Subcutaneous adipose tissue (tissue), 4 donors: ENCODE results near the gene C19orf81. TPM values are rescaled to one million over a fixed set of nuclear protein-coding genes. Genes with fewer than 3 reads are reported as not detected.

Source experiments
- total RNA-seq, 4 donors: library from RNA; depleted of rRNA; stranded (reverse); fragments of >200 nt; gene quantifications; one replicate each; pipeline ENCODE4 v1.1.0, GENCODE V29; 2016
- TF ChIP-seq, protein P1 (sequence below): fragments of 450-650 bp; IDR thresholded peaks from one replicate; pipeline ENCODE4 v1.5.1; 2016; ENCODE audit warnings: low read depth, mild to moderate bottlenecking, control low read depth, antibody characterized with exemption, moderate library complexity

Gene C19orf81
- total RNA-seq = 1 to 10 TPM in 1 of 4 donors, not detected in 3; 1.9 TPM

DNA sequence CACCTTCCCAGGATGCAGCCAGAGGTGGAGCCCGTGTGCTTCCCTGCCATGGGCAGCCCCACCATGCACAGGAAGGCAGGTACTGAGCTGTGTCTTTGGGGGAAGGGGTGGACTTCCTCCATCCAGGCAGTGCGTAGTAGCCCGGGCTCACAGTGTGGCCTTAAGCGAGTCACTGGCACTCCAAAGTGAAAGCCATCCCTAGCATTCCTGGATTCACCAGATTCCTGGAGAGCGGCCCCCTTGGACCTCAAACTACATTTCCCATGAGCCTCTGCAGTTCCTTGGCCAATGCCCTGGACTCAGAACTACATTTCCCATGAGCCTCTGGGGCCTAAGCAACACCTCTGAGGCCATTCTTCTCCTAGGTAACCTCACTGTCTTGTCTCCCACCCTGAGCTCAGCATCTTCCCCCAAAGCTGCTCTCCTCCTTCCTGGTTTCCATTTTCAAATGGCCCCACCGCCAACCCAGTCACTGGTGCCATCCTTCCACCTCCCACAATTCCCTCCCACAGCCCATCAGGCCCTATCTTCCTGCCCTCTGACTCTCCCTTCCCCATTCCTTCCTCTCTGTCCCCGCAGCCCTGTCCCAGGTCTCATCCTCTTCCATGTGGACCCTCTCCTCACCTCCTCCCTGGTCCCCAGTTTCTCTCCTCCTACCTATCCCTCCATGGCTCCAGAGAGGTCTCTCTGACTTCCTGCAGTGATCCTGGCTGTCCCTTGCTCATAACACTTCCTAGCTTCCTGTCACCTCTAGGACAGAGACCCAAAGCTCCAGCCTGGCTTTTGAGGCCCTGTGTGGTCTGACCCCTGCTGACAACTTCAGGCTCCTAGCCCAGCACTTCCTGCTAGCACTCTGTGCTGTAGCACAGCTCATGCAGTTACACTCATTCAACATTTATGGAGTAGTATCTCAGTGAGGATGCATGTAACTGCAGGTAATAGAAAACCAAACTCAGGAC is at the start of gene C19orf81:
Gene C19orf81, plus strand, starts transcription at position 13 of the 959 bp plus-strand sequence. Its CDS starts 0 bp downstream, at position 13.
- TF ChIP-seq, protein P1, sequence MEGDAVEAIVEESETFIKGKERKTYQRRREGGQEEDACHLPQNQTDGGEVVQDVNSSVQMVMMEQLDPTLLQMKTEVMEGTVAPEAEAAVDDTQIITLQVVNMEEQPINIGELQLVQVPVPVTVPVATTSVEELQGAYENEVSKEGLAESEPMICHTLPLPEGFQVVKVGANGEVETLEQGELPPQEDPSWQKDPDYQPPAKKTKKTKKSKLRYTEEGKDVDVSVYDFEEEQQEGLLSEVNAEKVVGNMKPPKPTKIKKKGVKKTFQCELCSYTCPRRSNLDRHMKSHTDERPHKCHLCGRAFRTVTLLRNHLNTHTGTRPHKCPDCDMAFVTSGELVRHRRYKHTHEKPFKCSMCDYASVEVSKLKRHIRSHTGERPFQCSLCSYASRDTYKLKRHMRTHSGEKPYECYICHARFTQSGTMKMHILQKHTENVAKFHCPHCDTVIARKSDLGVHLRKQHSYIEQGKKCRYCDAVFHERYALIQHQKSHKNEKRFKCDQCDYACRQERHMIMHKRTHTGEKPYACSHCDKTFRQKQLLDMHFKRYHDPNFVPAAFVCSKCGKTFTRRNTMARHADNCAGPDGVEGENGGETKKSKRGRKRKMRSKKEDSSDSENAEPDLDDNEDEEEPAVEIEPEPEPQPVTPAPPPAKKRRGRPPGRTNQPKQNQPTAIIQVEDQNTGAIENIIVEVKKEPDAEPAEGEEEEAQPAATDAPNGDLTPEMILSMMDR = no peak

DNA sequence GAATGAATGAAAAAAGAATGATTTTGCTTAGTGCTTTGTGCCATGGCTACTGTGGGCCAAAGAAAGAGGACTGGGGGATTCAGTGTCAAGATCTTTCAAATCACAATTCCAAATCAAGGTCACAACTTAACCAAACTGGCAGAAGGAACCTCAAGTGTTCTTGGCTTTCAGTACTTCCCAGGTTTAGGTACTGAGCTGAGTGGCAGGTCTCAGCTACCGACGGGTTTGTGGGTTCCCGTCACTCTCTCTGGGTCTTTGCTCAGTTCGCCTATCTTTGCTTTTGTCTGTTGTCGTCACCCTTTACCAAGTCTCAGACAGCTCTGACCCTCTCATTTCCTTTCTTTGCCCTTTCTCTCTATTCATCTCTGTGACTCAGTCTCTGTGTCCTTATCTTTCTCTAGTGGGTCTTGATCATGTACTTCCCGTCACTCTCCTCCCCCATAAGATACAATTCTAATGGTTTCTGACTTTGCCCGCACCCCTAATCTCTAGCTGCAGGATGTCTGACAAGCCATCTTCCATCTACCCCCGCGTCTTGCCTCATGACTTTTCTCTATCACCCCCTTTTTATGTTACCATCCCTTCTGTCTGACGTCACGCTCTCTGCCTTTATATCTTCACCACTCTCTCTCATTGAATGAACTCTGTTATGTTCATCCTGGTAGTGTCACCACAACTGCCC is 47.7 kb upstream of the C19orf81 start:
- TF ChIP-seq, protein P1 = no peak

- TF ChIP-seq, protein P1 = no peak
Measured at GRCh38 chr19:50602089-50602422, 47.2 kb upstream of the C19orf81 start.

GRCh38 chr19:50602496-50602895 is 46.7 kb upstream of the C19orf81 start:
- TF ChIP-seq, protein P1 = no peak

DNA sequence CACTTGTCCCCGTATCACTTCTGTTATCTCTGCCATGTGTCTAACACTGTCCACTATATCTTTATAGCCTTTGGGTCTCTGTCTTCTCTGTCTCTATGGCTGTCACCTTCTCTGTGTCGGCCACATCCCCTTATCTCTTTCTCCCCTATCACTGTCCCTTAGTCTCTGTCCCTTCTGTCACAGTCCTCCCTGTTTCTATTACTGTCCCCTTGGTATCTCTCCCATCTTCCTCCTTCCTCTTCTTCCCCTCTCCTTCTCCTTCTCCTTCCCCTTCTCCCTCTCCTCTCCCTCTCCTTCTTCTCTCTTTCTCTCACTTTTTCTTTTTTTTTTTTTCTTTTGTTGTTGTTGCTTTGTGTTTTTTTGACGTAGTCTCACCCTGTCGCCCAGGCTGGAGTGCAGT is 46.3 kb upstream of the C19orf81 start:
- TF ChIP-seq, protein P1 = no peak

- TF ChIP-seq, protein P1 = no peak
Measured at GRCh38 chr19:50607388-50607787, 41.9 kb upstream of the C19orf81 start.
